Keratinocyte (primary cell): ENCODE data around the gene ASB10. TPM values are rescaled to one million over a fixed set of nuclear protein-coding genes. Genes with fewer than 3 reads are reported as not detected.

Experiments
- DNase-seq: peaks from one replicate; pipeline ENCODE4 v3.0.0-alpha.2; 2011; ENCODE audit warnings: low read depth, missing footprints, low spot score
- FAIRE-seq: peaks from 2 replicates; lab custom pipeline; 2011; peaks lifted over from hg19 to GRCh38; lab: Jason Lieb, UNC
- H2AFZ ChIP-seq: 2 replicates; pipeline ENCODE4 v1.6.0; 2012; ENCODE audit warnings: low read length, control low read depth, inconsistent platforms; ENCODE audit not compliant: control insufficient read depth
- H3K27ac ChIP-seq: 2 replicates; pipeline ENCODE4 v1.5.1; 2011; ENCODE audit warnings: low read length; ENCODE audit not compliant: control insufficient read depth, insufficient read depth
- H3K27me3 ChIP-seq: 3 replicates; pipeline ENCODE4 v1.6.0; 2011; ENCODE audit warnings: low read length; ENCODE audit not compliant: control insufficient read depth, insufficient read depth; ENCODE audit errors: extremely low read depth
- H3K36me3 ChIP-seq, 2 experiments: 2 replicates in 1 of 2; 3 replicates in 1 of 2; pipeline ENCODE4 v1.5.1; 2011; ENCODE audit warnings: low read length in 2 of 2, mild to moderate bottlenecking in 1 of 2; ENCODE audit not compliant: control insufficient read depth in 2 of 2, insufficient read depth in 2 of 2; ENCODE audit errors: extremely low read depth in 1 of 2
- H3K4me1 ChIP-seq: 3 replicates; pipeline ENCODE4 v1.5.1; 2011; ENCODE audit warnings: low read length; ENCODE audit not compliant: control insufficient read depth, insufficient read depth; ENCODE audit errors: extremely low read depth
- H3K4me2 ChIP-seq: 3 replicates; pipeline ENCODE4 v1.6.0; 2011; ENCODE audit warnings: low read depth, low read length; ENCODE audit not compliant: control insufficient read depth, insufficient read depth; ENCODE audit errors: extremely low read depth
- H3K4me3 ChIP-seq, 3 experiments: fragments of 200-600 bp in 1 of 3; sonication (generic) in 1 of 3; 2 replicates in 2 of 3; 3 replicates in 1 of 3; pipeline ENCODE4 v1.5.1; 2011 to 2016; ENCODE audit warnings: low read length in 3 of 3, mild to moderate bottlenecking in 3 of 3, control low read depth in 2 of 3, inconsistent platforms in 1 of 3, low read depth in 1 of 3, mixed read lengths in 1 of 3, mixed run types in 1 of 3, moderate library complexity in 1 of 3; ENCODE audit not compliant: control insufficient read depth in 2 of 3, insufficient read depth in 2 of 3; ENCODE audit errors: extremely low read depth in 1 of 3
- H3K79me2 ChIP-seq: 2 replicates; pipeline ENCODE4 v1.6.0; 2012; ENCODE audit warnings: low read length; ENCODE audit not compliant: control insufficient read depth, insufficient read depth
- H3K9ac ChIP-seq: 3 replicates; pipeline ENCODE4 v1.6.0; 2011; ENCODE audit warnings: low read length; ENCODE audit not compliant: control insufficient read depth, insufficient read depth; ENCODE audit errors: extremely low read depth
- H3K9me1 ChIP-seq: 3 replicates; pipeline ENCODE4 v1.6.0; 2011; ENCODE audit warnings: low read length; ENCODE audit not compliant: control insufficient read depth, insufficient read depth; ENCODE audit errors: extremely low read depth
- H3K9me3 ChIP-seq: 2 replicates; pipeline ENCODE4 v1.5.1; 2012; ENCODE audit warnings: low read depth, low read length; ENCODE audit not compliant: control insufficient read depth
- H4K20me1 ChIP-seq: 3 replicates; pipeline ENCODE4 v1.6.0; 2011; ENCODE audit warnings: low read length; ENCODE audit not compliant: control insufficient read depth, insufficient read depth; ENCODE audit errors: extremely low read depth
- EZH2 ChIP-seq: IDR thresholded peaks from one replicate; pipeline ENCODE4 v1.6.1; 2012; ENCODE audit warnings: inconsistent platforms, mild to moderate bottlenecking, low read length, moderate library complexity
- dilution Hi-C: fragments of 300-500 bp; cut with MboI; formaldehyde crosslinking; loops from one replicate; pipeline ENCODE4 v1.7.0; 2020; ENCODE audit warnings: low sequenced_read_pairs; ENCODE audit not compliant: extremely low pct_ligation_motif_present
- polyA minus RNA-seq, 3 experiments: library from RNA; depleted of rRNA, polyadenylated mRNA; stranded (reverse); fragments of >200 nt; gene quantifications; 1 replicate in 1 of 3; 2 replicates in 1 of 3; 3 replicates in 1 of 3; pipeline ENCODE4 v1.2.3, GENCODE V29; 2011
- polyA plus RNA-seq, 5 experiments: library from polyadenylated mRNA; depleted of rRNA in 3 of 5; stranded (reverse) in 3 of 5; stranded (forward) in 1 of 5; unstranded in 1 of 5; fragments of >200 nt; gene quantifications; 1 replicate in 1 of 5; 2 replicates in 3 of 5; 3 replicates in 1 of 5; pipeline versions ENCODE4 v1.2.1 to v1.2.3, GENCODE V29; 2011 to 2012; ENCODE audit warnings: missing spikeins in 2 of 5, low read depth in 1 of 5, low replicate concordance in 1 of 5
- TF ChIP-seq, protein P1 (sequence below), 3 experiments: IDR thresholded peaks in 1 of 3; conservative IDR thresholded peaks in 1 of 3; optimal IDR thresholded peaks in 1 of 3; 2 replicates in 2 of 3; 3 replicates in 1 of 3; pipeline versions ENCODE3 to v1.5.1; 2011; ENCODE audit warnings: low read length in 3 of 3, mild to moderate bottlenecking in 3 of 3, moderate library complexity in 2 of 3, control low read depth in 1 of 3, inconsistent platforms in 1 of 3; ENCODE audit not compliant: insufficient read depth in 2 of 3; ENCODE audit errors: extremely low read depth in 1 of 3

Gene ASB10, protein sequence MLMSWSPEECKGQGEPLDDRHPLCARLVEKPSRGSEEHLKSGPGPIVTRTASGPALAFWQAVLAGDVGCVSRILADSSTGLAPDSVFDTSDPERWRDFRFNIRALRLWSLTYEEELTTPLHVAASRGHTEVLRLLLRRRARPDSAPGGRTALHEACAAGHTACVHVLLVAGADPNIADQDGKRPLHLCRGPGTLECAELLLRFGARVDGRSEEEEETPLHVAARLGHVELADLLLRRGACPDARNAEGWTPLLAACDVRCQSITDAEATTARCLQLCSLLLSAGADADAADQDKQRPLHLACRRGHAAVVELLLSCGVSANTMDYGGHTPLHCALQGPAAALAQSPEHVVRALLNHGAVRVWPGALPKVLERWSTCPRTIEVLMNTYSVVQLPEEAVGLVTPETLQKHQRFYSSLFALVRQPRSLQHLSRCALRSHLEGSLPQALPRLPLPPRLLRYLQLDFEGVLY
- polyA plus RNA-seq (not detected in 3 replicates), polyA minus RNA-seq (not detected in 3 replicates)
- not detected for polyA plus RNA-seq (2011; ENCODE audit: low read depth)
- not detected in 2 replicates for polyA plus RNA-seq (2011; cell fraction: cytosol; rRNA removed)
- polyA plus RNA-seq (2011; cell fraction: nucleus; rRNA removed): not detected in 2 replicates
- not detected in 2 replicates for polyA plus RNA-seq (2012; ENCODE audit: low replicate concordance)
- not detected for polyA minus RNA-seq (2011; cell fraction: cytosol; rRNA and poly(A)+ RNA removed)
- polyA minus RNA-seq (2011; cell fraction: nucleus; rRNA and poly(A)+ RNA removed): not detected in 2 replicates

DNA sequence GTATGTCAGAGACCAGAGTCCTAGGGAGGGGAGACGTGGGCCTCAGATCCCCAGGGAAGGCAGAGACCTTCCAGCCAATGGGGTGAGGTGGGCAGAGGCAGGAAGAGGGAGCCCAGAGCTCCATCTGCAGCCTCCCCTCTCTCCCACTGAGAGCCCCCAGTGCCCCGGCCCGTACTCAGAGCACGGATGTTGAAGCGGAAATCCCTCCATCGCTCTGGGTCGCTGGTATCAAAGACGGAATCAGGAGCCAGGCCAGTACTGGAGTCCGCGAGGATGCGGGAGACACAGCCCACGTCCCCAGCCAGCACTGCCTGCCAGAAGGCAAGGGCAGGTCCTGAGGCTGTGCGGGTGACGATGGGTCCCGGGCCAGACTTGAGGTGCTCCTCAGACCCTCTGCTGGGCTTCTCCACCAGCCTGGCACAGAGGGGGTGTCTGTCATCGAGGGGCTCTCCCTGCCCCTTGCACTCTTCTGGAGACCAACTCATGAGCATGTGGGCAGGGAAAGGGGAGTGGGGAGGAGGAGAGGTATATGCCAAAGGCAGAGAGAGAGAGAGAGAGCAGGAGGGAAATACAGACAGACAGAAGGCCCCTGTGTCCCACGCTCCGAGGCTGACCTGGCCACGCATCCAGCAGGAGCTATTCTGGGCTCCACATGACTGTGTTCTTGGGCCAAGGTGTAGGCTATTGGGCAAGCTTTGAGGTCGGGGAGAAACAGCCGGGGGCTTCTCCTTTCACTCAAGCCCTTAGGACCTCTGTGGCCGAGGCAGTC, at the start of gene ASB10:
ASB10 (minus strand) TSS at position 611 of the 769 bp plus-strand sequence; CDS start at position 491, 120 bp downstream.
- no peaks in the 10 kb centered on the region for H3K4me1 ChIP-seq
- H3K27ac ChIP-seq: no peak within 1 kb of the TSS
- no peak within 1 kb of the TSS for H2AFZ ChIP-seq
- peaks cover 21% of the 10 kb centered on the region for H3K27me3 ChIP-seq
- no peaks in the 10 kb centered on the region for H3K36me3 ChIP-seq
- dilution Hi-C loops: no loop called here
- FAIRE-seq (no peak), DNase-seq (no peak)
- H4K20me1 ChIP-seq: no peaks in the 10 kb centered on the region
- TF ChIP-seq EZH2: no peak
- TF ChIP-seq, protein P1, sequence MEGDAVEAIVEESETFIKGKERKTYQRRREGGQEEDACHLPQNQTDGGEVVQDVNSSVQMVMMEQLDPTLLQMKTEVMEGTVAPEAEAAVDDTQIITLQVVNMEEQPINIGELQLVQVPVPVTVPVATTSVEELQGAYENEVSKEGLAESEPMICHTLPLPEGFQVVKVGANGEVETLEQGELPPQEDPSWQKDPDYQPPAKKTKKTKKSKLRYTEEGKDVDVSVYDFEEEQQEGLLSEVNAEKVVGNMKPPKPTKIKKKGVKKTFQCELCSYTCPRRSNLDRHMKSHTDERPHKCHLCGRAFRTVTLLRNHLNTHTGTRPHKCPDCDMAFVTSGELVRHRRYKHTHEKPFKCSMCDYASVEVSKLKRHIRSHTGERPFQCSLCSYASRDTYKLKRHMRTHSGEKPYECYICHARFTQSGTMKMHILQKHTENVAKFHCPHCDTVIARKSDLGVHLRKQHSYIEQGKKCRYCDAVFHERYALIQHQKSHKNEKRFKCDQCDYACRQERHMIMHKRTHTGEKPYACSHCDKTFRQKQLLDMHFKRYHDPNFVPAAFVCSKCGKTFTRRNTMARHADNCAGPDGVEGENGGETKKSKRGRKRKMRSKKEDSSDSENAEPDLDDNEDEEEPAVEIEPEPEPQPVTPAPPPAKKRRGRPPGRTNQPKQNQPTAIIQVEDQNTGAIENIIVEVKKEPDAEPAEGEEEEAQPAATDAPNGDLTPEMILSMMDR (optimal IDR thresholded peaks at IDR 0.05 in 1 of 3, IDR thresholded peaks at IDR 0.05 in 1 of 3, conservative IDR thresholded peaks at IDR 0.05 in 1 of 3; ENCODE audit: extremely low read depth in 1 of 3, insufficient read depth in 2 of 3, low read length in 3 of 3): no peak
- no peak within 1 kb of the TSS for H3K4me3 ChIP-seq
- no peak within 1 kb of the TSS for H3K9ac ChIP-seq
- H3K79me2 ChIP-seq: no peaks in the 10 kb centered on the region
- no peaks in the 10 kb centered on the region for H3K9me3 ChIP-seq
- no peak within 1 kb of the TSS for H3K4me2 ChIP-seq
- no peaks in the 10 kb centered on the region for H3K9me1 ChIP-seq

DNA sequence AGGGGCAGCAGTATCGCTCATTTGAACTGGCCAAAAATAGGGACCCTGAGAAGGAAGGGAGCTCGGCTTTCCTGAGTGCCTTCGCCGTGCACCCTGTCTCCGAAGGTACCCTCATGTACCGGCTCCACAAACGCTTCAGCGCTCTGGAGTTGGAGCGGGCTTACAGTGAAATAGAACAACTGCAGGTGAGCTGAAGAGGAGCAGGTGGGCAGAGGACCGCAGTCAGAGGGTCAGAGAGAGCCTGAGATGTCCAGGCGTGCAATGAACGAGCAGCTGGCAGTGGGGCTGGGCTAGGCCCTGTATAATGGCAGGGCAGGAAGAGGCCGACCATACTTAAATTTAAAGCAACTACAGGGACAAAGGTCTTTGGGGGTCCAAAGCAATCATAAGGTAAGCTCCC, 49.4 kb upstream of the ASB10 start:
- Histone ChIP-seq H3K4me2 (no peak overlapping the region), H3K79me2 (peaks cover 48% of the 10 kb centered on the region)
- dilution Hi-C loops: no loop called here

More for the DNA sequence above, 49.4 kb upstream of the ASB10 start:
- TF ChIP-seq, protein P1 (optimal IDR thresholded peaks at IDR 0.05 in 1 of 3, IDR thresholded peaks at IDR 0.05 in 1 of 3, conservative IDR thresholded peaks at IDR 0.05 in 1 of 3; ENCODE audit: extremely low read depth in 1 of 3, insufficient read depth in 2 of 3, low read length in 3 of 3): no peak
- TF ChIP-seq EZH2: no peak
- FAIRE-seq (no peak), DNase-seq (no peak)
- Histone ChIP-seq H3K9me3 (no peaks in the 10 kb centered on the region), H3K27me3 (no peaks in the 10 kb centered on the region), H3K4me1 (peaks cover 14% of the 10 kb centered on the region), H2AFZ (no peak overlapping the region), H3K9me1 (no peaks in the 10 kb centered on the region), H3K36me3 (peaks cover 18 to 35% of the 10 kb centered on the region in 2 experiments), H3K4me3 (no peak overlapping the region), H4K20me1 (peaks cover 8% of the 10 kb centered on the region), H3K27ac (no peak overlapping the region), H3K9ac (no peak overlapping the region)
